MM.1S (cell line): ENCODE measurements around the gene UBQLNL.

Experiments
- DNase-seq: peaks from one replicate; pipeline ENCODE4 v3.0.0-alpha.2; 2015
- H2AFZ ChIP-seq: fragments of 300-600 bp; sonication (generic); 2 replicates; pipeline ENCODE4 v1.6.0; 2016; ENCODE audit warnings: antibody characterized with exemption, low read length
- H3F3A ChIP-seq: fragments of 300-600 bp; sonication (generic); 2 replicates; pipeline ENCODE4 v1.6.1; 2016; ENCODE audit warnings: mild to moderate bottlenecking, antibody characterized with exemption, low read length, moderate library complexity, mixed read lengths; ENCODE audit not compliant: insufficient read depth
- H3K27ac ChIP-seq: fragments of 300-600 bp; sonication (generic); 2 replicates; pipeline ENCODE4 v1.5.1; 2016; ENCODE audit warnings: mild to moderate bottlenecking, low read length
- H3K27me3 ChIP-seq: fragments of 300-600 bp; sonication (generic); replicated peaks from 2 replicates; pipeline ENCODE4 v1.6.0; 2016; ENCODE audit warnings: low read length; ENCODE audit not compliant: insufficient read depth
- H3K36me3 ChIP-seq: fragments of 300-600 bp; sonication (generic); replicated peaks from 2 replicates; pipeline ENCODE4 v1.6.1; 2016; ENCODE audit warnings: mild to moderate bottlenecking, low read length, mixed read lengths; ENCODE audit not compliant: insufficient read depth
- H3K4me1 ChIP-seq: fragments of 300-600 bp; sonication (generic); 2 replicates; pipeline ENCODE4 v1.6.1; 2016; ENCODE audit warnings: low read length, mixed read lengths
- H3K4me2 ChIP-seq: fragments of 300-600 bp; sonication (generic); 2 replicates; pipeline ENCODE4 v1.6.0; 2016; ENCODE audit warnings: low read depth, low read length
- H3K4me3 ChIP-seq: fragments of 300-600 bp; sonication (generic); 2 replicates; pipeline ENCODE4 v1.5.1; 2016; ENCODE audit warnings: low read length, mixed read lengths
- H3K79me2 ChIP-seq: fragments of 300-600 bp; sonication (generic); 2 replicates; pipeline ENCODE4 v1.6.1; 2016; ENCODE audit warnings: mixed run types, low read length, mixed read lengths
- H3K9ac ChIP-seq: fragments of 300-600 bp; sonication (generic); 2 replicates; pipeline ENCODE4 v1.6.1; 2016; ENCODE audit warnings: low read length, mixed read lengths
- H3K9me2 ChIP-seq: fragments of 300-600 bp; sonication (generic); replicated peaks from 2 replicates; pipeline ENCODE4 v1.6.1; 2016; ENCODE audit warnings: mild to moderate bottlenecking, low read length, mixed read lengths; ENCODE audit not compliant: insufficient read depth
- H3K9me3 ChIP-seq: fragments of 300-600 bp; sonication (generic); replicated peaks from 2 replicates; pipeline ENCODE4 v1.6.1; 2016; ENCODE audit warnings: mild to moderate bottlenecking, low read length, mixed read lengths; ENCODE audit not compliant: insufficient read depth
- H4K20me1 ChIP-seq: fragments of 300-600 bp; sonication (generic); 2 replicates; pipeline ENCODE4 v1.6.1; 2016; ENCODE audit warnings: mild to moderate bottlenecking, low read length, moderate library complexity, mixed read lengths; ENCODE audit not compliant: insufficient read depth
- EZH2 ChIP-seq: fragments of 300-600 bp; sonication (generic); optimal IDR thresholded peaks from 2 replicates; pipeline ENCODE3; 2017; ENCODE audit warnings: low read depth, mild to moderate bottlenecking, antibody characterized with exemption, low read length, mixed read lengths
- EZH2phosphoT487 ChIP-seq: fragments of 300-600 bp; sonication (generic); IDR thresholded peaks from 2 replicates; pipeline ENCODE4 v1.6.1; 2018; ENCODE audit warnings: antibody characterized with exemption, low read length
- TF ChIP-seq, protein P1 (sequence below): fragments of 300-600 bp; sonication (generic); IDR thresholded peaks from 2 replicates; pipeline ENCODE4 v1.5.1; 2016; ENCODE audit warnings: antibody characterized with exemption, low read length, mixed read lengths

UBQLNL gene

DNA sequence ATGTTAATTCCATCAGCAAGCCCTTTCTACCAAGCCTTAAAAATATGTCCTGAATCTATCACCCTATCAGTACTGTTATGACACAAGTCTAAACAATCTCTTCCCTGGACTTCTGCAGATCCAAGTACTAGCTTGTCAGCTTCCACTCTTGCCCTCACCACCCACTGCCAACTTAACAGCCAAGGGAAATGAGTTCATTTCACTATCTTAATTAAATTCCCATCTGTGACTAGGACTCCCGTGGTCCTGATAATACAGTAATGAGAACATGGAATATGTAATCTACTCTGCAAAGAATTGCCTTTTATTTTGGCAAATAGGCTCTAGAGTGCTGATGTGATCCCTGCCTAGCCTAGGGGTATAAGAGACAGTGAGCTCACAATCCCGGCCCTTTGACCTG is 16.8 kb downstream of the UBQLNL start:
- TF ChIP-seq EZH2phosphoT487 (no peak), EZH2 (no peak)
- Histone ChIP-seq H3K27ac (no peak overlapping the region), H3K9me3 (no peaks in the 10 kb centered on the region), H3K4me3 (no peak overlapping the region), H3K9me2 (no peaks in the 10 kb centered on the region), H3F3A (no peaks in the 10 kb centered on the region), H3K9ac (no peak overlapping the region), H3K36me3 (no peaks in the 10 kb centered on the region), H3K4me2 (no peak overlapping the region), H3K4me1 (no peaks in the 10 kb centered on the region), H3K79me2 (no peaks in the 10 kb centered on the region), H3K27me3 (no peaks in the 10 kb centered on the region), H4K20me1 (no peaks in the 10 kb centered on the region), H2AFZ (no peak overlapping the region)
- no peak for DNase-seq

DNA sequence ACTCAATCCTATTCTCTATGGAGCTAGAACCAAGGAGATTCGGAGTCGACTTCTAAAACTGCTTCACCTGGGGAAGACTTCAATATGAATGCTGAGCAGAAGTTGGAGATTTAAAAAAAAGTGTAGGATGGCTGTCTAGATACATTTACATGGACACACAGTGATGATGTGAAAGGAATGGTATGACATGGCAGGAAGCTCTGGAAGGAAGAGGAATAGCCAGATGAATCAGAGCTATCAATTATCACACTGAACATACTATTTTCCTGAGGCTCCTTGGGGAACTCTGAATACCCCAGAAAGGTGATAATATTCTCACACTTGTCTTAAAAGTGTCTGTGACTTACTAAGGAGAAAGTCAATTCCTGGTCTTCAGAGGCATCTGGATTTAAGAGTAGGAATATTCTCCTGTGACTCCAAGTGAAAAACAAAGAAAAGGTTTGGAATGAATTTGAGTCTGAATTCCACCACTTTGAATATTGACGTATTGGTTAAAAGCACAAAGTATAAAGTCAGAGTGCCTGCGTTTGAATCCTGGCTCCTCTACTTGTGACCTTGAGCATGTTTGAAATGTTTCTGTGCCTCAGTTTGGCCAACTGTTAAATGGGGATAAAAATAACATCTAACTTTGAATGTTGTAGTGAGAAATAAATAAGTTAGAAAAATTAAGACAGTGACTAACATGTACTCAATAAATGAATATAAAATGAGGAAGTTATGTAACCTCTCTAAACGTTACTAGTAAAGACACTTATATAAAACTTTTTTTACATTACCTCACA is 26.7 kb downstream of the UBQLNL start:
- Histone ChIP-seq H3K9me3 (no peaks in the 10 kb centered on the region), H3K4me3 (no peak overlapping the region), H3K36me3 (no peaks in the 10 kb centered on the region), H3F3A (no peaks in the 10 kb centered on the region), H2AFZ (no peak overlapping the region), H3K79me2 (no peaks in the 10 kb centered on the region), H3K27ac (no peak overlapping the region), H3K4me1 (no peaks in the 10 kb centered on the region), H3K9me2 (no peaks in the 10 kb centered on the region), H4K20me1 (no peaks in the 10 kb centered on the region), H3K27me3 (no peaks in the 10 kb centered on the region), H3K4me2 (no peak overlapping the region), H3K9ac (no peak overlapping the region)
- no peak for TF ChIP-seq EZH2
- TF ChIP-seq, protein P1, sequence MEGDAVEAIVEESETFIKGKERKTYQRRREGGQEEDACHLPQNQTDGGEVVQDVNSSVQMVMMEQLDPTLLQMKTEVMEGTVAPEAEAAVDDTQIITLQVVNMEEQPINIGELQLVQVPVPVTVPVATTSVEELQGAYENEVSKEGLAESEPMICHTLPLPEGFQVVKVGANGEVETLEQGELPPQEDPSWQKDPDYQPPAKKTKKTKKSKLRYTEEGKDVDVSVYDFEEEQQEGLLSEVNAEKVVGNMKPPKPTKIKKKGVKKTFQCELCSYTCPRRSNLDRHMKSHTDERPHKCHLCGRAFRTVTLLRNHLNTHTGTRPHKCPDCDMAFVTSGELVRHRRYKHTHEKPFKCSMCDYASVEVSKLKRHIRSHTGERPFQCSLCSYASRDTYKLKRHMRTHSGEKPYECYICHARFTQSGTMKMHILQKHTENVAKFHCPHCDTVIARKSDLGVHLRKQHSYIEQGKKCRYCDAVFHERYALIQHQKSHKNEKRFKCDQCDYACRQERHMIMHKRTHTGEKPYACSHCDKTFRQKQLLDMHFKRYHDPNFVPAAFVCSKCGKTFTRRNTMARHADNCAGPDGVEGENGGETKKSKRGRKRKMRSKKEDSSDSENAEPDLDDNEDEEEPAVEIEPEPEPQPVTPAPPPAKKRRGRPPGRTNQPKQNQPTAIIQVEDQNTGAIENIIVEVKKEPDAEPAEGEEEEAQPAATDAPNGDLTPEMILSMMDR, result no peak
- no peak for TF ChIP-seq EZH2phosphoT487
- DNase-seq, result no peak

DNA sequence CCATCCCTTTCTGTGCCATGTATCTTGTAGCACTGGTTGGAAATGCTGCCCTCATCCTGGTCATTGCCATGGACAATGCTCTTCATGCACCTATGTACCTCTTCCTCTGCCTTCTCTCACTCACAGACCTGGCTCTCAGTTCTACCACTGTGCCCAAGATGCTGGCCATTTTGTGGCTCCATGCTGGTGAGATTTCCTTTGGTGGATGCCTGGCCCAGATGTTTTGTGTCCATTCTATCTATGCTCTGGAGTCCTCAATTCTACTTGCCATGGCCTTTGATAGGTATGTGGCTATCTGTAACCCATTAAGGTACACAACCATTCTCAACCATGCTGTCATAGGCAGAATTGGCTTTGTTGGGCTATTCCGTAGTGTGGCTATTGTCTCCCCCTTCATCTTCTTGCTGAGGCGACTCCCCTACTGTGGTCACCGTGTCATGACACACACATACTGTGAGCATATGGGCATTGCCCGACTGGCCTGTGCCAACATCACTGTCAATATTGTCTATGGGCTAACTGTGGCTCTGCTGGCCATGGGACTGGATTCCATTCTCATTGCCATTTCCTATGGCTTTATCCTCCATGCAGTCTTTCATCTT is 27.6 kb downstream of the UBQLNL start:
- Histone ChIP-seq H3K9ac (no peak overlapping the region), H3K4me3 (no peak overlapping the region), H3F3A (no peaks in the 10 kb centered on the region), H3K4me1 (no peaks in the 10 kb centered on the region), H4K20me1 (no peaks in the 10 kb centered on the region), H3K79me2 (no peaks in the 10 kb centered on the region), H3K9me2 (no peaks in the 10 kb centered on the region), H3K27ac (no peak overlapping the region), H2AFZ (no peak overlapping the region), H3K27me3 (no peaks in the 10 kb centered on the region), H3K4me2 (no peak overlapping the region), H3K36me3 (no peaks in the 10 kb centered on the region), H3K9me3 (no peaks in the 10 kb centered on the region)
- TF ChIP-seq EZH2 (no peak), EZH2phosphoT487 (no peak)
- TF ChIP-seq, protein P1, result no peak
- no peak for DNase-seq

DNA sequence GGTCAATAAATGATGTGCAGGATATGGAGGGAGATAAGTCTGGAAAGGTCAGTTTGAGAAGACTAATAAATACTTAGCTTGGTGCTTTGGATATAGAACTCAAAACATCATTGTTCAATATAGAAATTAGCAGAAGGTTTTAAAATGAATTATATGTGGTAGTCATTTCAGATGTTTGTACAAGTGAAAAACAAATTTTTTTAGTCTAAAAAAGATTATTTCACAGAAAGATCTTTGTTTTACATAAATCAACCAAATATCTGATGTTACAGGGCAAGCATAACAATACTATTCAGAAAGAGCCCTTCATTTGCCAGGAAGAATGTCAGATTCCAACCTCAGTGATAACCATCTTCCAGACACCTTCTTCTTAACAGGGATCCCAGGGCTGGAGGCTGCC is 28.1 kb downstream of the UBQLNL start, which contains the start of gene OR52D1:
TSS of gene OR52D1 (plus strand) at position 301 of the 400 bp plus-strand sequence. CDS start at position 323, 22 bp downstream.
- Histone ChIP-seq H3F3A (no peaks in the 10 kb centered on the region), H3K27ac (no peak within 1 kb of the TSS), H3K9me3 (no peaks in the 10 kb centered on the region), H3K4me1 (no peaks in the 10 kb centered on the region), H2AFZ (no peak within 1 kb of the TSS), H3K9me2 (no peaks in the 10 kb centered on the region), H3K4me3 (no peak within 1 kb of the TSS), H3K36me3 (no peaks in the 10 kb centered on the region), H3K27me3 (no peaks in the 10 kb centered on the region), H3K79me2 (no peaks in the 10 kb centered on the region), H4K20me1 (no peaks in the 10 kb centered on the region), H3K4me2 (no peak within 1 kb of the TSS), H3K9ac (no peak within 1 kb of the TSS)
- DNase-seq, result no peak
- TF ChIP-seq EZH2phosphoT487, result no peak
- TF ChIP-seq, protein P1, result no peak
- no peak for TF ChIP-seq EZH2
